Measurements from ENCODE around the gene TEX35. TPM values are rescaled to one million over a fixed set of nuclear protein-coding genes. Genes with fewer than 3 reads are reported as not detected.

Gene TEX35
- total RNA-seq, 1 experiment from 2014 or later: not detected

DNA sequence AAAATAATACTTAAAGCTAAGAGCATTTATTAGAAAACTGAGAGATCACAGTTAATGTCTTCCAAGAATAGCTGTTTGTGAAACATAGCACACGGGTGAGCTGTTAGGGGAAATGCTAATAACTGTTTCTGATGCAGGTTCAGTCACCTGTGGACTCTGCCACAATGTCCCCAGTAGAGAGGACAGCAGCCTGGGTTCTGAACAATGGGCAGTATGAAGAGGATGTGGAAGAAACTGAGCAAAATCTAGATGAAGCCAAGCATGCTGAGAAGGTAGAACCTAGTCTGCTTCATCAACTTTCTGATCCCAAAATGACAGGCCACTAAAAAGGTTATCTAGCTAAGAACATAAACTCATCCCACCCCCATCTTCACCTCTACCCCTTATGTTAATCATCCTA is 48.8 kb upstream of the TEX35 start:
- no peak overlapping the region for H3K4me2 ChIP-seq (ENCODE audit: low read length)
- no peaks in the 10 kb centered on the region for H3K79me2 ChIP-seq (ENCODE audit: insufficient read depth, low read length)
- no peak overlapping the region for H3K27ac ChIP-seq (ENCODE audit: low read depth, low read length)
- ChIA-PET POLR2A (no interaction called here), CTCF (no interaction called here), RAD21 (ENCODE audit: low non-redundant PET in 1 of 2, low total read pairs in 2 of 2, uncharacterized antibody in 2 of 2, unreplicated experiment in 2 of 2) (no interaction called here)
- H3K9me2 ChIP-seq (ENCODE audit: insufficient read depth): no peaks in the 10 kb centered on the region
- no peaks in the 10 kb centered on the region; a peak in 1 of 4 replicates for H3K36me3 ChIP-seq (ENCODE audit: control insufficient read depth in 1 of 2, insufficient read depth in 2 of 2, low read length in 2 of 2)
- no peak overlapping the region for H3K4me3 ChIP-seq (replicated peaks in 1 of 2; ENCODE audit: low read depth in 1 of 2, low read length in 2 of 2)
- intact Hi-C loops (cut with micrococcal nuclease): no loop called here
- no peaks in the 10 kb centered on the region for H3K27me3 ChIP-seq (ENCODE audit: insufficient read depth, low read length)
- no peaks in the 10 kb centered on the region for H3K9me3 ChIP-seq (ENCODE audit: control insufficient read depth in 1 of 2, insufficient read depth in 1 of 2, low read depth in 1 of 2, low read length in 2 of 2)
- no TSS peak for BruUV-seq (replicated peaks)
- no peaks in the 10 kb centered on the region for H3K4me1 ChIP-seq (ENCODE audit: control insufficient read depth in 1 of 2, insufficient read depth in 2 of 2, low read length in 2 of 2)
- H4K20me1 ChIP-seq (ENCODE audit: insufficient read depth): no peaks in the 10 kb centered on the region
- ATAC-seq (no peak), DNase-seq (ENCODE audit: low read depth, low spot score) (no peak)
- no peak overlapping the region for H3K9ac ChIP-seq (ENCODE audit: low read length)
- no peak overlapping the region for H2AFZ ChIP-seq (ENCODE audit: low read depth, low read length, poor library complexity, severe bottlenecking)
- TF ChIP-seq POLR2AphosphoS5 (IDR thresholded peaks at IDR 0.05; ENCODE audit: low read depth, low read length) (no peak), POLR2A (IDR thresholded peaks at IDR 0.05; ENCODE audit: borderline replicate concordance, extremely low read depth, insufficient read depth, insufficient read length) (no peak), ELF1 (IDR thresholded peaks at IDR 0.05; ENCODE audit: borderline replicate concordance, low read depth) (no peak), ZNF274 (IDR thresholded peaks at IDR 0.05; ENCODE audit: low read depth, low read length) (no peak), JUND (IDR thresholded peaks at IDR 0.05) (no peak), CEBPB (IDR thresholded peaks at IDR 0.05; ENCODE audit: low read depth) (no peak), SIN3A (IDR thresholded peaks at IDR 0.05; ENCODE audit: low read depth) (no peak), EGR1 (IDR thresholded peaks at IDR 0.05; ENCODE audit: low read depth) (no peak), RAD21 (IDR thresholded peaks at IDR 0.05; ENCODE audit: low read depth) (no peak), ZBTB33 (IDR thresholded peaks at IDR 0.05; ENCODE audit: extremely low read depth, insufficient replicate concordance, low read length) (no peak), SP1 (IDR thresholded peaks at IDR 0.05; ENCODE audit: low read depth) (no peak), FOSL1 (IDR thresholded peaks at IDR 0.05; ENCODE audit: low read depth) (no peak), REST (IDR thresholded peaks at IDR 0.05; ENCODE audit: low read depth) (no peak), CTCF (IDR thresholded peaks at IDR 0.05 in 2 of 3, conservative IDR thresholded peaks at IDR 0.05 in 1 of 3; ENCODE audit: borderline replicate concordance in 1 of 3, insufficient read depth in 1 of 3, low read depth in 2 of 3, low read length in 2 of 3) (no peak), EZH2phosphoT487 (IDR thresholded peaks at IDR 0.05; ENCODE audit: borderline replicate concordance) (no peak), SRF (IDR thresholded peaks at IDR 0.05; ENCODE audit: low read depth) (no peak), CBX3 (IDR thresholded peaks at IDR 0.05; ENCODE audit: low read depth) (no peak), TCF7L2 (IDR thresholded peaks at IDR 0.05; ENCODE audit: borderline replicate concordance, extremely low read depth, insufficient read depth, insufficient read length) (no peak), YY1 (IDR thresholded peaks at IDR 0.05; ENCODE audit: extremely low read depth, insufficient replicate concordance, low read depth, low read length) (no peak)
- TF ChIP-seq, protein P1, sequence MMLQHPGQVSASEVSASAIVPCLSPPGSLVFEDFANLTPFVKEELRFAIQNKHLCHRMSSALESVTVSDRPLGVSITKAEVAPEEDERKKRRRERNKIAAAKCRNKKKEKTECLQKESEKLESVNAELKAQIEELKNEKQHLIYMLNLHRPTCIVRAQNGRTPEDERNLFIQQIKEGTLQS (IDR thresholded peaks at IDR 0.05): no peak
